Right atrium auricular region (tissue), 2 donors: ENCODE results near the gene PFKFB2. TPM values are rescaled to one million over a fixed set of nuclear protein-coding genes. Genes with fewer than 3 reads are reported as not detected.
A peak's percentile ranks its signal among the peaks of the same experiment; 100 is the strongest.

Experiments
- DNase-seq: peaks from one replicate; pipeline ENCODE4 v3.0.0-alpha.2; 2019; ENCODE audit warnings: low spot score
- H3K27ac ChIP-seq, 2 donors: fragments of 200-600 bp; sonication (generic); 1 replicate in 1 of 2; 2 replicates in 1 of 2; pipeline ENCODE4 v1.5.1; 2016 to 2019
- H3K27me3 ChIP-seq, 2 donors: fragments of 200-600 bp; sonication (generic); one replicate each; pipeline versions ENCODE4 v1.5.1 to v1.6.0; 2017 to 2019
- H3K36me3 ChIP-seq: fragments of 200-600 bp; sonication (generic); one replicate; pipeline ENCODE4 v1.5.1; 2016
- H3K4me1 ChIP-seq, 2 donors: fragments of 200-600 bp; sonication (generic); one replicate each; pipeline versions ENCODE4 v1.5.1 to v1.6.0; 2017 to 2019
- H3K4me3 ChIP-seq, 2 donors: fragments of 200-600 bp; sonication (generic); 1 replicate in 1 of 2; 2 replicates in 1 of 2; pipeline ENCODE4 v1.5.1; 2017 to 2019; ENCODE audit warnings: mild to moderate bottlenecking in 1 of 2, moderate library complexity in 1 of 2
- H3K9me3 ChIP-seq, 2 donors: fragments of 200-600 bp; sonication (generic); one replicate each; pipeline ENCODE4 v1.5.1; 2019
- total RNA-seq, 2 donors: library from RNA; depleted of rRNA; stranded (reverse); fragments of >200 nt; gene quantifications; one replicate each; pipeline ENCODE4 v1.1.0, GENCODE V29; 2016
- TF ChIP-seq, protein P1 (sequence below), 2 donors: fragments of 200-600 bp; sonication (generic); IDR thresholded peaks; one replicate each; pipeline ENCODE4 v1.5.1; 2019; ENCODE audit warnings: antibody characterized with exemption in 2 of 2

The PFKFB2 gene
- total RNA-seq, 2 donors from 2014 or later: 11.8 to 27.5 TPM

- Histone ChIP-seq H3K27ac (no peak overlapping the region), H3K36me3 (peaks cover 51% of the 10 kb centered on the region), H3K4me1 (peaks cover 0 to 5% of the 10 kb centered on the region in 2 donors)
These were observed 19.2 kb downstream of the PFKFB2 start for GRCh38 chr1:207072233-207072632.

GRCh38 chr1:207073906-207074820 lies 21.1 kb downstream of the PFKFB2 start:
- TF ChIP-seq, protein P1, sequence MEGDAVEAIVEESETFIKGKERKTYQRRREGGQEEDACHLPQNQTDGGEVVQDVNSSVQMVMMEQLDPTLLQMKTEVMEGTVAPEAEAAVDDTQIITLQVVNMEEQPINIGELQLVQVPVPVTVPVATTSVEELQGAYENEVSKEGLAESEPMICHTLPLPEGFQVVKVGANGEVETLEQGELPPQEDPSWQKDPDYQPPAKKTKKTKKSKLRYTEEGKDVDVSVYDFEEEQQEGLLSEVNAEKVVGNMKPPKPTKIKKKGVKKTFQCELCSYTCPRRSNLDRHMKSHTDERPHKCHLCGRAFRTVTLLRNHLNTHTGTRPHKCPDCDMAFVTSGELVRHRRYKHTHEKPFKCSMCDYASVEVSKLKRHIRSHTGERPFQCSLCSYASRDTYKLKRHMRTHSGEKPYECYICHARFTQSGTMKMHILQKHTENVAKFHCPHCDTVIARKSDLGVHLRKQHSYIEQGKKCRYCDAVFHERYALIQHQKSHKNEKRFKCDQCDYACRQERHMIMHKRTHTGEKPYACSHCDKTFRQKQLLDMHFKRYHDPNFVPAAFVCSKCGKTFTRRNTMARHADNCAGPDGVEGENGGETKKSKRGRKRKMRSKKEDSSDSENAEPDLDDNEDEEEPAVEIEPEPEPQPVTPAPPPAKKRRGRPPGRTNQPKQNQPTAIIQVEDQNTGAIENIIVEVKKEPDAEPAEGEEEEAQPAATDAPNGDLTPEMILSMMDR (IDR thresholded peaks at IDR 0.05): no peak
- Histone ChIP-seq H3K27ac (no peak overlapping the region), H3K36me3 (peaks cover 38% of the 10 kb centered on the region), H3K4me3 (no peak overlapping the region), H3K9me3 (no peaks in the 10 kb centered on the region), H3K4me1 (peaks cover 0 to 10% of the 10 kb centered on the region in 2 donors), H3K27me3 (no peaks in the 10 kb centered on the region)
- DNase-seq: no peak

More at GRCh38 chr1:207072233-207072632, 19.2 kb downstream of the PFKFB2 start:
- H3K4me3 ChIP-seq: no peak overlapping the region
- TF ChIP-seq, protein P1 (IDR thresholded peaks at IDR 0.05): no peak
- no peak for DNase-seq
- no peaks in the 10 kb centered on the region for H3K27me3 ChIP-seq
- H3K9me3 ChIP-seq: no peaks in the 10 kb centered on the region

GRCh38 chr1:207076181-207076955 lies 23.3 kb downstream of the PFKFB2 start:
- Histone ChIP-seq H3K9me3 (no peaks in the 10 kb centered on the region), H3K27me3 (no peaks in the 10 kb centered on the region), H3K4me3 (no peak overlapping the region), H3K36me3 (peaks cover 30% of the 10 kb centered on the region), H3K27ac (no peak overlapping the region), H3K4me1 (peaks cover 0 to 10% of the 10 kb centered on the region in 2 donors)
- no peak for DNase-seq
- TF ChIP-seq, protein P1 (IDR thresholded peaks at IDR 0.05): no peak

DNA sequence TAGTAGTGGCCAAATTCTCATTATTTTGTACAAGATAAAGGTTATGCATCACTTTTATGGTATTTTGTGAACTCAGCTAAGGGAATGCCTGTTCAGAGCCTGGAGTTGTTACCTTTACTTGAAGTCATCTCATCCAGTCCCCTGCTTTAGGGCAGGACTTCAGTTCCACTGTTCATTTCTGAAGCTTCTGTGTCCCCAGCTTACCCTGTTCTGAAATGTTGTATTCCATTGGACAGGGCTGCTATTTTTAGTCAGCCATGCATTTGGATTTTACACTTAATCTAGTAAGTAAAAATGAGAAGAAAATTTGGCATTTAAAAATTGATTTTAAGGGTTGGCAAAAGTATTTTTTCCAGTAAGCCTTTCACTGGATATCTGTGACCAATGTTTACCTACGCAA lies 23.9 kb downstream of the PFKFB2 start:
- TF ChIP-seq, protein P1 (IDR thresholded peaks at IDR 0.05): no peak
- Histone ChIP-seq H3K36me3 (peaks cover 25% of the 10 kb centered on the region), H3K4me3 (no peak overlapping the region), H3K27ac (peak overlapping the region in 1 of 2 donors; percentile 50), H3K4me1 (peaks cover 0 to 10% of the 10 kb centered on the region in 2 donors), H3K27me3 (no peaks in the 10 kb centered on the region), H3K9me3 (no peaks in the 10 kb centered on the region)
- no peak for DNase-seq

- peaks cover 18% of the 10 kb centered on the region for H3K36me3 ChIP-seq
- TF ChIP-seq, protein P1 (IDR thresholded peaks at IDR 0.05): peak; percentile 87 to 91
These were observed 24.6 kb downstream of the PFKFB2 start for GRCh38 chr1:207077470-207078377.

More at GRCh38 chr1:207077470-207078377, 24.6 kb downstream of the PFKFB2 start:
- Histone ChIP-seq H3K27ac (peak overlapping the region in 1 of 2 donors; percentile 50), H3K27me3 (no peaks in the 10 kb centered on the region), H3K4me3 (no peak overlapping the region), H3K9me3 (no peaks in the 10 kb centered on the region), H3K4me1 (peaks cover 0 to 10% of the 10 kb centered on the region in 2 donors)
- DNase-seq: peak; percentile 77
